ENCODE results near the gene FKBP10.

DNA sequence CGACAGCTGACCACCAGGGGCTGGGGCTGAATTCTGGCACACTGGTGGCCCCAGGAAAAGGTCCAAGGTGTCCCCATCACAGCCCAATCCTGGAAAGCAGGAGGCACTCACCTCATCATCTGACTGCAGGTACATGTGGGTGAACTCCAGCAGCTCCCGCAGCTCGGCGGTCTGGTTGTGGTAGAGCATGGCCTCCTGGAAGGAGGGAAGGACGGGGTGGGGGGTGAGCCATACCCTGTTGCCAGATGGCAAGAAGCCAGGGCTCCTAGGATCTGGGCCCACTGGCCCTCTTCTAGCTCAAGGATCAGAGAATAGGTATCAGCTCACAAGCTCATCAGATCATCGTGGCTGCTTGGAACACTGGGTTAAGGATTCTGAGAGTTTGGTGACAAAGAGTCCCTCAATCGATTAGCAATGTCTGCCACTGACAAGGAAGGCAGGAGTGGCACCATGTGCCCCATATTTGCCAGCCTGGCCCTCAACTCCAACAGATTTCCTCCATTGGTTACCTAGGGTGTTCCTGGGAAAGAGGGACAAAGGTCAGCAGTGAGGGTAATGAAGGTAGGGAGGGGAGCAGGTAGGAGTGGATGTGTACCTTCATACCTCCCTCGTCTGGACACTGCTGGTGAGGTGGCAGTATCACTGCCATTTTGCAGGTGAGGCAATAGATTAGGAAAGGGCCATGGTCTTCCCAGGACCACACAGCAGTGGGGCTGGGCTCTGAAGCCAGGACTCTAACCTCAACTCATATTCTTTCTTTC, 5.9 kb upstream of the FKBP10 start:
- TF ChIP-seq CTCF (IDR thresholded peaks at IDR 0.05) (no peak), MAX (IDR thresholded peaks at IDR 0.05) (no peak), POLR2A (IDR thresholded peaks at IDR 0.05; ENCODE audit: low read length) (no peak), MAFK (IDR thresholded peaks at IDR 0.05; ENCODE audit: partially characterized antibody) (no peak), FOXS1 (CRISPR knock-in tag; IDR thresholded peaks at IDR 0.05) (no peak), KDM5A (IDR thresholded peaks at IDR 0.05) (no peak), EP300 (IDR thresholded peaks at IDR 0.05) (no peak), USF2 (IDR thresholded peaks at IDR 0.05) (no peak), EHMT2 (IDR thresholded peaks at IDR 0.05; ENCODE audit: low read depth) (no peak)

Data from A549 (cell line).